ENCODE data around the gene MPPED2. TPM values are rescaled to one million over a fixed set of nuclear protein-coding genes. Genes with fewer than 3 reads are reported as not detected.
A peak's percentile ranks its signal among the peaks of the same experiment; 100 is the strongest.

MPPED2 gene
- total RNA-seq, 1 donor from 2014 or later, result not detected

- DNase-seq (ENCODE audit: extremely low read depth, low read depth, low spot score), result no peak
These were observed 131.1 kb downstream of the MPPED2 start for GRCh38 chr11:30455025-30455424.

GRCh38 chr11:30454541-30454940 lies 131.6 kb downstream of the MPPED2 start:
- DNase-seq (ENCODE audit: extremely low read depth, low read depth, low spot score), result no peak

- peak; percentile 18 for DNase-seq (ENCODE audit: extremely low read depth, low read depth, low spot score)
These were observed 132.0 kb downstream of the MPPED2 start for GRCh38 chr11:30454111-30454510.

DNA sequence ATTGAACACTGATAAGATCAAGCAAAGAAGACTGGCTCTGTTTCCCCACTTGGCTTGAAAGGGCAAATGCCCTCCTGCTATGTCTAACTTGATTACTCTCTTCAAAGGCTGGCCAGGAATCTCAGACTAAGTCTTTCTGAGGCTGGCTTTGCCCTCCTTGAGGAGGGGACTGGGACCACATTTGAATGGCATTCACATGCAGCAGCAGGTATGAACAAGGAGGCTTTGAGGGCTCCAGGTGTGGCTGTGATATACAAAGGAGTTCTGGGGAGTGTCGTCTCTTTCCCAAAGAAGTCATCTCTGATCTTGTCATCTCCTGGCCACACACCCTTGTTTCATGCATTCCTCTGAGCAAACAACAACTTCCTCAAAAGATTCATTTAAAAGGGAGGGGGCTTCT lies 132.4 kb downstream of the MPPED2 start:
- DNase-seq (ENCODE audit: extremely low read depth, low read depth, low spot score), result no peak

GRCh38 chr11:30452842-30453241 lies 133.3 kb downstream of the MPPED2 start:
- no peak for DNase-seq (ENCODE audit: extremely low read depth, low read depth, low spot score)

DNA sequence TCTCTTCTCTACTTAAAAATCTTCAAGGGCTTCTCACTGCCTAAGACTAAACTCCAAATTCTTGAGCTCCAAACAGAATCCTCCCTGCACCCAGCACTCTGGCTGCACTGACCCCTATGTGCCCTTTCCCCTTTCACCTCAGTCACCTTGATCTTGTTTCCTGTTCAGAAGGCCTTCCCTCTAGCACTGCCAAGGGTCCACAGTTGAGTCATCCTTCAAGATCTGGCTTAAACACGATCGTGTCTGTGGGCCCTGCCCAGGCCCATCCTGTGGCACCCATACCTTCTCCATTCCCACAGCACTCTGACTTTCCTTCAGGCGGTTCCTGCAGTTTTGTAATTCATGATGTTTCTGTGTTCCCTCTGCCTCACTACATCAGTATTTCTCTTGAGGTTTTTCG lies 134.0 kb downstream of the MPPED2 start:
- no peak for DNase-seq (ENCODE audit: extremely low read depth, low read depth, low spot score)

- no peak for DNase-seq (ENCODE audit: extremely low read depth, low read depth, low spot score)
These were observed 134.5 kb downstream of the MPPED2 start for GRCh38 chr11:30451626-30452025.

DNA sequence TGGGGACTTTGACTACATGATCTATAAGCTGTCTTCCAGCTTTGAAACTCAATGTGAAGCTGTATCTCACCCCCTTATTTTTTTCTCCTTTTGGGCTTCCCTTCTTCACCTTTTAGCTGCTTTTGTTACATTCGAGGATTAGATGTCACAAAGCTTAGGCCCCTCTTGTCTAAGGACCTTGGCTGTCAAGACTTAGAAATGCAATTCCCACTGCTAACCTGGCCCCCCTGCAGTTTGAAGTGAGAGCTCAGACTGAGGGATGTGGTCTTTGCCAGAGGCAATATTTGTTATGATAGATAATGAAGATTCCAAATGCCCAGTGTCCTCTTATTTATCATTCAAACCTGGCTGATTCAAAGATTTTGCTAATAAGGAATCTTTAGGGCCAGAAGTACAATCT lies 135.0 kb downstream of the MPPED2 start:
- DNase-seq (ENCODE audit: extremely low read depth, low read depth, low spot score), result no peak

DNA sequence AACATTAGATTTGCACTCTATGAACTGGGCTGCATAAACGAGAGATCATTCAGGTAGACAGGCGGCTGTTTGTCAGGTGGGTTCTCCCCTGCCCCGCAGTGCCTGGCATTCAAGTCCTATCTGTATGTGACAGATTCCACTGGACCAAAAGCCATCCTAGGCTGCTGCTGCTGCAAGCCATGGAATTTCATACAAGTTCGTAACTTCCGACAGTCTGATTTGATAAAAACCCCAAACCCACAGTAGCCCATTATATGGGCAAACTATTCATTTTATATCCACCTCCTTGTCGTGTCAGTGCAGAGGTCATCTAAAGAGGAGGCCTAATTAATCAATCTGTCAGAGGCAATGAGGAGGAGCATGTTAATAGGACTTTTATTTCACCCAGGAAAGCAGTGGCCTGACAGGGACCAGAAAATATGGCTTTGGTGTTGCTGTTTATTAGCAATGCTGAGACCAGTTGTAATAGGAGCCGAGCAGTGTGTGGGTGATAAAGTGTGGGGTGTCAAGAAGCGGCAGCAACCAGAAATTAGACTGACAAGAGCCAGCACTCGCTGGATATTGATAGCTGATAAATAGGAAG lies 139.0 kb downstream of the MPPED2 start:
- no peak for DNase-seq (ENCODE audit: extremely low read depth, low read depth, low spot score)

- DNase-seq (ENCODE audit: extremely low read depth, low read depth, low spot score), result no peak
These were observed 139.6 kb downstream of the MPPED2 start for GRCh38 chr11:30446520-30446919.

GRCh38 chr11:30445056-30445455 lies 141.1 kb downstream of the MPPED2 start:
- DNase-seq (ENCODE audit: extremely low read depth, low read depth, low spot score), result no peak

- no peak for DNase-seq (ENCODE audit: extremely low read depth, low read depth, low spot score)
These were observed 145.6 kb downstream of the MPPED2 start for GRCh38 chr11:30440510-30440909.

DNA sequence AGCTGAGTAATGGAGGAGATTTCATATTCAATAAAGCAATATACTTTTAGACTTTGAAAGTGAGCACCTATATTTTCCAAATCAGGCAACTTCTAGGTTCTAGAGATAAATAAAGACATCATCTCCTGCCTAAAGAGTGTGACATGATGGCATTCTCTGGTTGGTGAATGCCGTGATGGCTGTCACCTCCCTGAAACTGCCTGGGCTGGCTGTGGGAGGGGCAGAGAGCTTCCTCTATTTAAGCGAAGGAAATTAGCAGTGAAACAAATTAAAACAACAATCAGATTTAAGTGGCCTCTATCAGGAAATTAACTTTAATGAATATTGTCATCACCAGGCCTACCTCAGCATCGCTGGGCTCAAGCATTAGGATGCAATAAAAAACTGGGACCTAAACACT lies 149.4 kb downstream of the MPPED2 start:
- no peak for DNase-seq (ENCODE audit: extremely low read depth, low read depth, low spot score)

DNA sequence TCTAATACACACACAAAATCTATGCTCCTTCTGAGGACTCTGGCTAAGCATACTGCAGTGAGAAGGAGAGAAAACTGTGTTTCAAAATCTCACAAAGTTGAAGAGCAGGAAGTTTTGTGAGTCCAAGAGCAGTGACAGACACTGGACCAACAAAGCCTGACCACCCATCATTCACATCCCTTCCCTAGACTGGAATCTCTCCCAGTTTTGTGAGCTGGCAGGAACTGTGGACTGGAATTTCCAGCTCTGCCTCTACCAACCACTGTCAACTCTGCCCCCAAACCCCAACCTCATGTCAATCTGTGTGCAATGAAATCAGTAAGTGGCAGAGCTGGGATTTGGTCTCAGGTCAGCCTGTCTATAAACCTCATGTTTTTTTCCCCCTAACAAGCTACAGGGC lies 150.7 kb downstream of the MPPED2 start:
- DNase-seq (ENCODE audit: extremely low read depth, low read depth, low spot score), result no peak

- DNase-seq (ENCODE audit: extremely low read depth, low read depth, low spot score), result no peak
These were observed 151.3 kb downstream of the MPPED2 start for GRCh38 chr11:30434901-30435300.

- DNase-seq (ENCODE audit: extremely low read depth, low read depth, low spot score), result no peak
These were observed 152.3 kb downstream of the MPPED2 start for GRCh38 chr11:30433831-30434230.

GRCh38 chr11:30432716-30433115 lies 153.4 kb downstream of the MPPED2 start:
- DNase-seq (ENCODE audit: extremely low read depth, low read depth, low spot score), result no peak

- DNase-seq (ENCODE audit: extremely low read depth, low read depth, low spot score), result no peak
These were observed 154.0 kb downstream of the MPPED2 start for GRCh38 chr11:30432178-30432577.

DNA sequence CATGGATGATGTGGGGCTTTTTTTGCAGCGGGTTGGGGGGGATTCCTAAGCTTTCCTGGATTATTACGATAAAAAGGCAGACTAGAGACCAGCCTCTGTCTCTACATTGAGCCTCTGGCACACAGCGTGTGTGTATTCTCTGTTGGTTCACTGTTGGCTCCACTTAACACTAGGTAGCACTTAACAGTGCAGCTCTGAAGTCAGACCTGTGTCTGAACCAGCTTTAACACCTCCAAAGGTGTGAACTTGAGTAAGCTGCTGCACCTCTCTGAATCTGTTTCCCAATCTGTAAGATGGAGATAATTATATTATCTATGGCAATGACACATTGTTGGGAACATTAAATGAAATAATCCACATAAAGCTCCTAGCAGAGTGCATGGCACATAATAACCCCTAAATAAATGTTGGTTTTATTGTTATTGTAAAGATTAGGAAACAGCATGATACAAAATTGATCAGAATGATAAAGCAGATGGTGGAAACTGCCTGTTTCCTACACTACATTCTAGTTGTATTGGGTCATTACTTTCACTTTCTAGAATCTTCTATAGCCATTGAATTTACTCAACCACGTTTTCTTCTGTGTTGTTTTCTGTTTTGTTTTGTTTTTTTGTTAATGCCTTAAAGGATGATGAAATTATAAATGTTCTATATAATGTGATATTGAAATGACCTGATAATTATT lies 154.9 kb downstream of the MPPED2 start:
- DNase-seq (ENCODE audit: extremely low read depth, low read depth, low spot score), result no peak

DNA sequence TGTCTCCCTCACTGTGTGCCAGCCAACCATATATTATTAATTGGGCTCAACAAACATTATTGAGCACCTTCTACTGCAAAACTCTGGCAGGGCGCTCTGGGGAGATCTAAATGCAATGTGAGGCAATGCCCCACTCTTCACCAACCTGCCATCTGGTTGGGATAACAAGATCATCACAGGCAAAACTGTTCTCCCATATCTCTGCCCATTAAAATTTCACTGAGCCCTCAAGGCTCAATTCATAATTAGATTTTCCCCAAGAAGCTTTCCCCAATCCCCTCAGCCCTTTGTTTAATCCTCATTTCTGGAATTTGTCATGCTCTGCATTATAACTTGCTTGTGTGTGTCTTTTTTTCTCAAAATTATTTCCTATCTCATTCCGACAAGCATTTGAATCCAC lies 156.6 kb downstream of the MPPED2 start:
- no peak for DNase-seq (ENCODE audit: extremely low read depth, low read depth, low spot score)

DNA sequence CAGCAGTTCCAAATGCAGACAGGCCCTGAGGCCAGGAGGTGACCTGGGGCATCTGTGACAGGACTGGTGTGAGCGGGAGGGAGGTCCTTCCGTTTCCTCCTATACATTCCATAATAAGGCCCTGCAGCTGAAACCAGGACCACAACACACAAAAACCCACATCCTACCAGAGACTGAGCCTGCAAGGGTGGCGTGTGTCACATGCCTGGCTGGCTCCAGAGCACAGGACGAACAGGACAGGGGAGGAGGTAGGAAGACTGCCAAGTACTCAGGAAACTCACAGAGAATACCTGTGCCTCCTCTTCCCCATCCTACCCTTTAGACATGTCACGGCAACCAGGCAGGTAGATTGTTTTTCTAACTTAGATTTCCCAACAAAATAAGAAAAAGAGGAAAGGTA lies 159.4 kb downstream of the MPPED2 start:
- no peak for DNase-seq (ENCODE audit: extremely low read depth, low read depth, low spot score)

- DNase-seq (ENCODE audit: extremely low read depth, low read depth, low spot score), result no peak
These were observed 161.3 kb downstream of the MPPED2 start for GRCh38 chr11:30424844-30425243.

- DNase-seq (ENCODE audit: extremely low read depth, low read depth, low spot score), result no peak
These were observed 161.8 kb downstream of the MPPED2 start for GRCh38 chr11:30424321-30424720.

All from glomerular endothelial cell (primary cell).